ENCODE results near the gene RIOK3.
"Not testable (repeated sequence)": the region's sequence is repeated elsewhere in the genome, so short reads cannot be mapped to it uniquely, and the experiment has no call there.

RIOK3 gene

DNA sequence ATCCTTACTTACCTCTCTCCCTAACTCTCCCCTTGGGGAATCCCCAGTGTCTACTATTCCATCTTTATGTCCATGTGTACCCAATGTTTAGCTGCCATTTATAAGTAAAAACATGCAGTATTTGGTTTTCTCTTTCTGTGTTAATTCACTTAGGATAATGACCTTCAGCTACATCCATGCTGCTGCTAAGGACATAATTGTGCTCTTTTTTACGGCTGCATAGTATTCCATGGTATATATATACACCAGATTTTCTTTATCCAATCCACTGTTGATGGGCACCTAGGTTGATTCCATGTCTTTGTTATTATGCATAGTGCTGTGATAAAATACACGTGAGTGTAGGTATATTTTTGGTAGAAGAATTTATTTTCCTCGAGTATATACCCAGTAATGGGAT is 24.3 kb upstream of the RIOK3 start:
- Histone ChIP-seq H3K27me3 (ENCODE audit: control insufficient read depth in 1 of 2, insufficient read depth in 2 of 2, low read length in 2 of 2) (no peaks in the 10 kb centered on the region), H3K9me3 (ENCODE audit: control insufficient read depth in 2 of 2, low read length in 2 of 2) (peaks cover 0 to 2% of the 10 kb centered on the region in 2 donors), H3K36me3 (ENCODE audit: control insufficient read depth in 2 of 2, insufficient read depth in 2 of 2, low read length in 2 of 2) (no peaks in the 10 kb centered on the region), H3K27ac (ENCODE audit: low read length) (no peak overlapping the region), H3K4me3 (ENCODE audit: low read length in 2 of 2) (no peak overlapping the region), H3K9ac (ENCODE audit: low read length in 2 of 2) (no peak overlapping the region), H3K4me1 (ENCODE audit: control insufficient read depth, insufficient read depth, low read length) (no peaks in the 10 kb centered on the region)

DNA sequence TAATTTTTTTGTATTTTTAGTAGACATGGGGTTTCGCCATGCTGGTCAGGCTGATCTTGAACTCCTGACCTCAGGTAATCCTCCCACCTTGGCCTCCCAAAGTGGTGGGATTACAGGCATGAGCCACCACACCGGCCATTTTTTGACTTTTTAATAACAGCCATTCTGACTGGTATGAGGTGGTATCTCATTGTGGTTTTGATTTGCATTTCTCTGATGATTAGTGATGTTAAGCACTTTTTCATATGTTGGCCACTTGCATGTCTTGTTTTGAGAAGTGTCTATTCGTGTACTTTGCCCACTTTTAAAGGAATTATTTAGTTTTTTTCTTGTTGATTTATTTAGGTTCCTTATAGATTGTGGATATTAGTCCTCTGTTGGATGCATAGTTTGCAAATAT is 23.5 kb upstream of the RIOK3 start:
- H3K9me3 ChIP-seq (ENCODE audit: control insufficient read depth in 2 of 2, low read length in 2 of 2); H3K27me3 ChIP-seq (ENCODE audit: control insufficient read depth in 1 of 2, insufficient read depth in 2 of 2, low read length in 2 of 2); H3K9ac ChIP-seq (ENCODE audit: low read length in 2 of 2); H3K36me3 ChIP-seq (ENCODE audit: control insufficient read depth in 2 of 2, insufficient read depth in 2 of 2, low read length in 2 of 2); H3K27ac ChIP-seq (ENCODE audit: low read length); H3K4me3 ChIP-seq (ENCODE audit: low read length in 2 of 2); H3K4me1 ChIP-seq (ENCODE audit: control insufficient read depth, insufficient read depth, low read length): not testable (repeated sequence)

DNA sequence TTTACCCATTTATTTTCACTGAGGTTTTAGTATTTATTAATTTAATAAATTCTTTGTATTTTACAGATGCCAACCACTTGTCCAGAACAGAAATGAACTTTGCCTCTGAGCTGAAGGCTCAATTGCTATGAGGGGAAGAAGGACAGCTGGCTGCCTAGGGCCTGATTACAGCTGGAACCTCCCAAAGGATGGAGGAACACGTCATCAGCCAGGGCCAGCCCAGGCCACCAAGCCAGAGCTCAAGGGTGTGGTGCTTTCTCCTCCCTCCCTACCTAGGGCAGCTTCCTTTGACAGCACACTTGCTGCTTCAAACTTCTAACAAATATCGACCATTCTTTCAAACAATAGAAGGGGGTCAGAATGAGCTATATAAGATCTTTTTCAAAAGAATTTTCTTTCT is 19.7 kb upstream of the RIOK3 start:
- no peak overlapping the region for H3K9ac ChIP-seq (ENCODE audit: low read length in 2 of 2)
- H3K27ac ChIP-seq (ENCODE audit: low read length): no peak overlapping the region
- H3K4me3 ChIP-seq (ENCODE audit: low read length in 2 of 2): no peak overlapping the region
- peaks cover 0 to 2% of the 10 kb centered on the region in 2 donors for H3K9me3 ChIP-seq (ENCODE audit: control insufficient read depth in 2 of 2, low read length in 2 of 2)
- no peaks in the 10 kb centered on the region for H3K27me3 ChIP-seq (ENCODE audit: control insufficient read depth in 1 of 2, insufficient read depth in 2 of 2, low read length in 2 of 2)
- H3K4me1 ChIP-seq (ENCODE audit: control insufficient read depth, insufficient read depth, low read length): peaks cover 13% of the 10 kb centered on the region
- H3K36me3 ChIP-seq (ENCODE audit: control insufficient read depth in 2 of 2, insufficient read depth in 2 of 2, low read length in 2 of 2): no peaks in the 10 kb centered on the region

DNA sequence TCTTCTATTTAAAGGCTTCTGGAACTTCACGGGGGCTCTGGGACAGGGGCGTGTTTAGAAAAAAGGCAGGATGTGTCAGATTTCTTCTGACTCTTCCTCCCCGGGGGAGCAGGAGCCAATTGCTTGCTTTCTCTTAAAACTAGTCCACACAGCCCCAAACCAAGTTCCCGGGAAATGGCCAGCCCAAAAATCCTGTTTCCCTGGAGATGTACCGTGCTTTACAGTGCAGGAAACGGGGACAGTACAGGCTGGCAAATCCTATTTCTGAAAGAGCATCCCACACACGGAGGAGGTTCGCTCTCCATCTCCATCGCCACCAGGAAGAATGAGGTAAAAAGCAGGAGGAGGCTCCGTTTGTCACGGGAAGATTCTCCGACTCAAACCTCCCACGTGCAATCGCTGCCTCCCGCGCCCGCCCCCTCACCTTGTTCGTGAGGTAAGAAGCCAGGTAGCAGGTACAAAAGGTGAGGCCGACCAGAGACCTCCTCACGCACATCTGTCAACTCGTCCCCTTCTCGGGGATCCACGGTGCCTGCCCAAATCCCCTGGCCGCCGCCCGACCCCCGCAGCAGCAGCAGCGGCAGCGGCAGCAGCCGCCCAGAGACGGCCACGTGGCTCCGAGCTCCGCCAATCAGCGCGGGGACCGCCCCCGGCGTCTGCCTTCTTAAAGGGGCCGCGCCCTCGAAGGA is 15.6 kb upstream of the RIOK3 start:
- H3K9me3 ChIP-seq (ENCODE audit: control insufficient read depth in 2 of 2, low read length in 2 of 2): no peaks in the 10 kb centered on the region
- no peaks in the 10 kb centered on the region for H3K36me3 ChIP-seq (ENCODE audit: control insufficient read depth in 2 of 2, insufficient read depth in 2 of 2, low read length in 2 of 2)
- peaks cover 17% of the 10 kb centered on the region for H3K4me1 ChIP-seq (ENCODE audit: control insufficient read depth, insufficient read depth, low read length)
- H3K27ac ChIP-seq (ENCODE audit: low read length): no peak overlapping the region
- peak overlapping the region; percentile 85 to 95 for H3K4me3 ChIP-seq (ENCODE audit: low read length in 2 of 2)
- peak overlapping the region; percentile 74 to 75 for H3K9ac ChIP-seq (ENCODE audit: low read length in 2 of 2)
- no peaks in the 10 kb centered on the region for H3K27me3 ChIP-seq (ENCODE audit: control insufficient read depth in 1 of 2, insufficient read depth in 2 of 2, low read length in 2 of 2)

DNA sequence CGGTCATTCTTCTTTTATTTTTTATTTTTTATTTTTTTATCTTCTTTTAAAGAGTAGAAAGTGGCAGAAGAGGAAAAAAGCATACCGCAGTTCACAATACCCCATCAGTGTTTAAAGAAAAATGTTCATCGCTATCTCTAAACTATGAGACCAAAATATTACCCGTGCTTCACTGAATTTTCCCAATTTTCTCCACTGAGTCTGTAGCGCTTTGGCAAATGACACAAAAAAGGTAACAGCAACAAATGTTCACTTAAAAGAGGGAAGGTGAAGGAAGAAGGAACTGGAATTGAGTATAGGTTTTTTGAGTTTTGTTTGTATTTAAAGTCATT is 15.1 kb upstream of the RIOK3 start:
- Histone ChIP-seq H3K9ac (ENCODE audit: low read length in 2 of 2) (peak overlapping the region; percentile 36 to 75), H3K27me3 (ENCODE audit: control insufficient read depth in 1 of 2, insufficient read depth in 2 of 2, low read length in 2 of 2) (no peaks in the 10 kb centered on the region), H3K9me3 (ENCODE audit: control insufficient read depth in 2 of 2, low read length in 2 of 2) (no peaks in the 10 kb centered on the region), H3K27ac (ENCODE audit: low read length) (no peak overlapping the region), H3K36me3 (ENCODE audit: control insufficient read depth in 2 of 2, insufficient read depth in 2 of 2, low read length in 2 of 2) (no peaks in the 10 kb centered on the region), H3K4me3 (ENCODE audit: low read length in 2 of 2) (peak overlapping the region; percentile 85 to 95), H3K4me1 (ENCODE audit: control insufficient read depth, insufficient read depth, low read length) (peaks cover 17% of the 10 kb centered on the region)

DNA sequence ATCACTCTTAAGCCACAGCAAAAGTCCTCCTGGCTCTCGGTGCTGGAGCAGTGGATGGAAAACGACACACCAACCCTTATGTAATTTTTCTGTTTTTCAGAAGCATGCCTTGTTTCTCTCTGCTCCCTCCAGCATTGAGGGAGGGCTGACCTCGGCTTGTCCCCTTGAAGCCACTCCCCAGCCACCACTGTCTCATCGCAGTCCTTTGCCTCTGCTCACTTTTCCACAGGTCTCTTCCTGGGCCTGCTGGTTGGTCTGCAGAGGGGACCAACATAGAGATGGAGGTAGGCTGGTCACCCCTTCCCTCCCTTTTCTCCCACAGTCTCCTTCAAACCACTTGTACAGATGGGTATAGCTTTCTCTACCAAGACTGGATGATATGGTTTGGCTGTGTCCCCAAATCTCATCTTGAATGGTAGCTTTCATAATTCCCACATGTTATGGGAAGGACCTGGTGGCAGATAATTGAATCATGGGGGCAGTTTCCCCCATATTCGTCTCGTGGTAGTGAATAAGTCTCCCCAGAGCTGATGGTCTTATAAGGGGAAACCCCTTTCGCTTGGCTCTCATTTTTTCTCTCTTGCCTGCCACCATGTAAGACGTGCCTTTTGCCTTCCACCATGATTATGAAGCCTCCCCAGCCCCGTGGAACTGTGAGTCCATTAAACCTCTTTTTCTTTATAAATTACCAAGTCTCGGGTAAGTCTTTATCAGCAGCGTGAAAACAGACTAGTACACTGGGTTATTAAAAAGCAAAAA is 14.3 kb upstream of the RIOK3 start:
- peaks cover 17% of the 10 kb centered on the region for H3K4me1 ChIP-seq (ENCODE audit: control insufficient read depth, insufficient read depth, low read length)
- H3K4me3 ChIP-seq (ENCODE audit: low read length in 2 of 2): peak overlapping the region; percentile 85 to 95
- H3K27ac ChIP-seq (ENCODE audit: low read length): no peak overlapping the region
- no peaks in the 10 kb centered on the region for H3K36me3 ChIP-seq (ENCODE audit: control insufficient read depth in 2 of 2, insufficient read depth in 2 of 2, low read length in 2 of 2)
- H3K27me3 ChIP-seq (ENCODE audit: control insufficient read depth in 1 of 2, insufficient read depth in 2 of 2, low read length in 2 of 2): no peaks in the 10 kb centered on the region
- no peak overlapping the region for H3K9ac ChIP-seq (ENCODE audit: low read length in 2 of 2)
- H3K9me3 ChIP-seq (ENCODE audit: control insufficient read depth in 2 of 2, low read length in 2 of 2): no peaks in the 10 kb centered on the region

DNA sequence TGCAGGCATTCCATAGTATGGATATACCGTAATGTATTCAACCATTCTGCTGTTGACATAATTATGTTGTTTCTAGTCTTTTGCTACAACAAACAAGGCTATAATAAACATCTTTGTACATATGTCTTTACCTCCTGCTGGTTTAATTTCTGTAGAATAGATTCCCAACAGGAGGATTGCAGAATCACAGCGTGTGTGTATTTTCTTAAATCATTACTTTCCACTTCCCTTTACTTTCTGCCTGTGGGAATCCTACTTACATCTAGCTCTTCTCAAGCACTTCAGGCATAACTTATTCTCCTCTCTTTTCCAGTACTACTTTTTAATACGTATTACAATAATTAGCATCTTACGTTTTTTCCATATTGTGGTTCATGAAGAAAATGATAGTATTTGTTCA is 13.0 kb upstream of the RIOK3 start:
- Histone ChIP-seq H3K4me1 (ENCODE audit: control insufficient read depth, insufficient read depth, low read length) (peaks cover 17% of the 10 kb centered on the region), H3K27ac (ENCODE audit: low read length) (no peak overlapping the region), H3K27me3 (ENCODE audit: control insufficient read depth in 1 of 2, insufficient read depth in 2 of 2, low read length in 2 of 2) (no peaks in the 10 kb centered on the region), H3K36me3 (ENCODE audit: control insufficient read depth in 2 of 2, insufficient read depth in 2 of 2, low read length in 2 of 2) (no peaks in the 10 kb centered on the region), H3K4me3 (ENCODE audit: low read length in 2 of 2) (no peak overlapping the region), H3K9me3 (ENCODE audit: control insufficient read depth in 2 of 2, low read length in 2 of 2) (no peaks in the 10 kb centered on the region), H3K9ac (ENCODE audit: low read length in 2 of 2) (no peak overlapping the region)

DNA sequence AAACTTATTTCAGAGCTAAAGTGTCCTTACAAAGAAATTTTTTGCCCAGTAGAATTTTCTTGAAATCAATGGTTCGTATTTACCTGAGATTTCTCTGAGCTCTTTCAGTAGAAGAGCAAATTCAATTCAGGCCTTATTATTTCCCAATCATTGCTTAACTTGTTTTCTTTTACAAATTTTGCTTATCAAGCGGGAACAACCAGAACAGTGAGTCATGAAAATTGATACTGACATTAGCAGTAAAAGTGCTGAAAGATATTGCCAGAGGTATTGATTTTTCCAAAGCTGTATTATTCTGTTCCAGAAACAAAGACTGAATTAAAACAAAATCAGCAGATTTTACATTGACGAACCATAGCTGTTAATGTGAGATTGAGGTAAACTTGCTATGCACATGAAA is 10.1 kb upstream of the RIOK3 start:
- H3K27ac ChIP-seq (ENCODE audit: low read length): no peak overlapping the region
- H3K4me3 ChIP-seq (ENCODE audit: low read length in 2 of 2): no peak overlapping the region
- H3K4me1 ChIP-seq (ENCODE audit: control insufficient read depth, insufficient read depth, low read length): peaks cover 8% of the 10 kb centered on the region
- H3K27me3 ChIP-seq (ENCODE audit: control insufficient read depth in 1 of 2, insufficient read depth in 2 of 2, low read length in 2 of 2): no peaks in the 10 kb centered on the region
- H3K9ac ChIP-seq (ENCODE audit: low read length in 2 of 2): no peak overlapping the region
- H3K9me3 ChIP-seq (ENCODE audit: control insufficient read depth in 2 of 2, low read length in 2 of 2): no peaks in the 10 kb centered on the region
- no peaks in the 10 kb centered on the region for H3K36me3 ChIP-seq (ENCODE audit: control insufficient read depth in 2 of 2, insufficient read depth in 2 of 2, low read length in 2 of 2)

DNA sequence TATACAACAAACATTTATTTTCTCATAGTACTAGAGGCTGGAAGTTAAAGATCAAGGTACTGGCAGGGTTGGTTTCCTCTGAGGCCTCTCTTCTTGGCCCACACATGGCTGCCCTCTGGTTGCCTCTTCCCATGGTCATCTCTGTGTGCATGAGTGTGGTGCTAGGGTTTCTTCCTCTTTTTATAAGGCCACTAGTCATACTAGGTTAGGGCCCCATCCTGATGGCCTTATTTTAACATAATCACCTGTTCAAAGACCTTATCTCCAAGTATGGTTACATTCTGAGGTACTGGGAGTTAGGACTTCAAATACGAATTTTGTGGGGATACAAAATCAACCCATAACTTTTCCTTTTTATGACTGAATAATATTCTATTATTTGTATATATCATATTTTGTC is 4.8 kb upstream of the RIOK3 start:
- H3K27me3 ChIP-seq (ENCODE audit: control insufficient read depth in 1 of 2, insufficient read depth in 2 of 2, low read length in 2 of 2): no peaks in the 10 kb centered on the region
- no peaks in the 10 kb centered on the region for H3K36me3 ChIP-seq (ENCODE audit: control insufficient read depth in 2 of 2, insufficient read depth in 2 of 2, low read length in 2 of 2)
- no peak overlapping the region for H3K4me3 ChIP-seq (ENCODE audit: low read length in 2 of 2)
- no peaks in the 10 kb centered on the region for H3K9me3 ChIP-seq (ENCODE audit: control insufficient read depth in 2 of 2, low read length in 2 of 2)
- H3K4me1 ChIP-seq (ENCODE audit: control insufficient read depth, insufficient read depth, low read length): no peaks in the 10 kb centered on the region
- H3K9ac ChIP-seq (ENCODE audit: low read length in 2 of 2): no peak overlapping the region
- no peak overlapping the region for H3K27ac ChIP-seq (ENCODE audit: low read length)

DNA sequence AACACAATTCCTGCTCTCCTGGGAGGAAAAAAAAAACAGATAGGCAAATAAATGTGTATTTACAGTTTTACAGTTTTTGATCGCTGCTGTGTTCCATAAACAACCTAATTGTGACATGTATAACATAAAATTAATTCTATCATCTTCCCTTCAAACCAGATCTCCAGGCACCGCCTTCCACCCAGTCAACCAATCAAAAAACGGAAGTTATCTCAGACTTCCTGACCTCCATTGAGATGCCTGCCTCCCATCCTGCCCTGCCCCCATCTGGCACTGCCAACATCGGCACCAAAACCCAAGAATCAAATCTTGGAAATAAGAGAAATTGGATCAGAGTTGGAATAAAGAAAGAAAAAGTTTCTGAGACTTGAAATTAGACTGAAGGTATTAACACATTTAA is 3.1 kb upstream of the RIOK3 start:
- Histone ChIP-seq H3K36me3 (ENCODE audit: control insufficient read depth in 2 of 2, insufficient read depth in 2 of 2, low read length in 2 of 2) (no peaks in the 10 kb centered on the region), H3K27ac (ENCODE audit: low read length) (no peak overlapping the region), H3K9me3 (ENCODE audit: control insufficient read depth in 2 of 2, low read length in 2 of 2) (no peaks in the 10 kb centered on the region), H3K27me3 (ENCODE audit: control insufficient read depth in 1 of 2, insufficient read depth in 2 of 2, low read length in 2 of 2) (no peaks in the 10 kb centered on the region), H3K4me3 (ENCODE audit: low read length in 2 of 2) (no peak overlapping the region), H3K4me1 (ENCODE audit: control insufficient read depth, insufficient read depth, low read length) (no peaks in the 10 kb centered on the region), H3K9ac (ENCODE audit: low read length in 2 of 2) (no peak overlapping the region)

DNA sequence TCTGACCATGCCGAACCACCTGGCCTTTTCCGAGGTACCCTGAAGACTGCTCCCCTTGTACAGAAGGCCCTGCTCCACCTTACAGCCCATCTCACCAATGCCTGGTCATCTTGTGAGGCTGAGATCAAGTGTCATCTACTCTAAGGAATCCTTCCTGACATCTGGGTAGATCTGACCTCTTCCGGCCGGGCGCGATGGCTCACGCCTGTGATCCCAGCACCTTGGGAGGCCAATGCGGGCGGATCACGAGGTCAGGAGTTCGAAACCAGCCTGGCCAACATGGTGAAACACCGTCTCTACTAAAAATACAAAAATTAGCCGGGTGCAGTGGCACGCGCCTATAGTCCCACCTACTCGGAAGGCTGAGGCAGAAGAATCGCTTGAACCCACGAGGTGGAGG is 2.1 kb upstream of the RIOK3 start:
- no peaks in the 10 kb centered on the region for H3K4me1 ChIP-seq (ENCODE audit: control insufficient read depth, insufficient read depth, low read length)
- no peak overlapping the region for H3K9ac ChIP-seq (ENCODE audit: low read length in 2 of 2)
- no peaks in the 10 kb centered on the region for H3K36me3 ChIP-seq (ENCODE audit: control insufficient read depth in 2 of 2, insufficient read depth in 2 of 2, low read length in 2 of 2)
- no peak overlapping the region for H3K27ac ChIP-seq (ENCODE audit: low read length)
- H3K9me3 ChIP-seq (ENCODE audit: control insufficient read depth in 2 of 2, low read length in 2 of 2): no peaks in the 10 kb centered on the region
- no peak overlapping the region for H3K4me3 ChIP-seq (ENCODE audit: low read length in 2 of 2)
- H3K27me3 ChIP-seq (ENCODE audit: control insufficient read depth in 1 of 2, insufficient read depth in 2 of 2, low read length in 2 of 2): no peaks in the 10 kb centered on the region
